Raji (cell line): ENCODE data around the gene RIMS4.

Source experiments
- POLR2A ChIP-seq: IDR thresholded peaks from 2 replicates; pipeline ENCODE4 v1.6.1; 2011; ENCODE audit warnings: low read depth, low read length, control low read depth; ENCODE audit not compliant: insufficient read depth

Gene RIMS4

GRCh38 chr20:44762466-44763140 is 47.7 kb downstream of the RIMS4 start:
- TF ChIP-seq POLR2A = no peak

GRCh38 chr20:44761423-44761822 is 48.9 kb downstream of the RIMS4 start:
- no peak for TF ChIP-seq POLR2A

- TF ChIP-seq POLR2A = no peak
Measured at GRCh38 chr20:44759595-44759994, 50.8 kb downstream of the RIMS4 start.

- no peak for TF ChIP-seq POLR2A
Measured at GRCh38 chr20:44758247-44759101, 51.9 kb downstream of the RIMS4 start.

GRCh38 chr20:44756956-44757355 is 53.4 kb downstream of the RIMS4 start:
- TF ChIP-seq POLR2A = no peak

- TF ChIP-seq POLR2A = no peak
Measured at GRCh38 chr20:44756011-44756688, 54.2 kb downstream of the RIMS4 start.

GRCh38 chr20:44754554-44754953 is 55.8 kb downstream of the RIMS4 start:
- TF ChIP-seq POLR2A = no peak

- TF ChIP-seq POLR2A = no peak
Measured at GRCh38 chr20:44752099-44752931, 58.0 kb downstream of the RIMS4 start.

- no peak for TF ChIP-seq POLR2A
Measured at GRCh38 chr20:44750081-44750805, 60.1 kb downstream of the RIMS4 start.

GRCh38 chr20:44748005-44748370 is 62.4 kb downstream of the RIMS4 start:
- no peak for TF ChIP-seq POLR2A

- TF ChIP-seq POLR2A = no peak
Measured at GRCh38 chr20:44747166-44748004, 63.0 kb downstream of the RIMS4 start.

- TF ChIP-seq POLR2A = no peak
Measured at GRCh38 chr20:44746367-44747165, 63.8 kb downstream of the RIMS4 start.
